Kidney (tissue), 14 donors: ENCODE data around the gene INTS14. TPM values are rescaled to one million over a fixed set of nuclear protein-coding genes. Genes with fewer than 3 reads are reported as not detected.

Experiments used
- DNase-seq, 5 donors: peaks; one replicate each; pipeline ENCODE4 v3.0.0-alpha.2; 2013 to 2020
- FAIRE-seq: peaks from 2 replicates; lab custom pipeline; 2012; peaks lifted over from hg19 to GRCh38; lab: Jason Lieb, UNC
- H3K27ac ChIP-seq, 2 donors: one replicate each; pipeline ENCODE4 v1.7.0; 2013; ENCODE audit warnings: low read depth in 2 of 2, low read length in 2 of 2, inconsistent platforms in 1 of 2
- H3K27me3 ChIP-seq: one replicate; pipeline ENCODE4 v1.7.1; 2013; ENCODE audit warnings: low read length, inconsistent platforms; ENCODE audit not compliant: control insufficient read depth, insufficient read depth
- H3K36me3 ChIP-seq, 3 donors: one replicate each; pipeline versions ENCODE4 v1.7.0 to v1.7.1; 2013; ENCODE audit warnings: low read length in 3 of 3, control low read depth in 1 of 3, inconsistent platforms in 1 of 3; ENCODE audit not compliant: insufficient read depth in 3 of 3, control insufficient read depth in 2 of 3
- H3K4me1 ChIP-seq, 3 donors: one replicate each; pipeline versions ENCODE4 v1.7.0 to v1.7.1; 2013; ENCODE audit warnings: low read length in 3 of 3, inconsistent platforms in 1 of 3, low read depth in 1 of 3; ENCODE audit not compliant: control insufficient read depth in 2 of 3, insufficient read depth in 2 of 3
- H3K4me3 ChIP-seq, 3 donors: one replicate each; pipeline versions ENCODE4 v1.7.0 to v1.8.1; 2013; ENCODE audit warnings: low read length in 3 of 3, control low read depth in 1 of 3, inconsistent platforms in 1 of 3
- H3K9ac ChIP-seq, 3 donors: one replicate each; pipeline versions ENCODE4 v1.7.0 to v1.7.1; 2013; ENCODE audit warnings: low read length in 3 of 3, control low read depth in 1 of 3, inconsistent platforms in 1 of 3
- H3K9me3 ChIP-seq, 3 donors: one replicate each; pipeline versions ENCODE4 v1.7.0 to v1.7.1; 2013; ENCODE audit warnings: low read length in 3 of 3, control low read depth in 1 of 3, inconsistent platforms in 1 of 3; ENCODE audit not compliant: control insufficient read depth in 2 of 3, insufficient read depth in 1 of 3
- CTCF ChIP-seq: IDR thresholded peaks from 3 replicates; pipeline ENCODE4 v1.5.1; 2012; ENCODE audit warnings: mild to moderate bottlenecking, moderate library complexity, borderline replicate concordance; ENCODE audit not compliant: insufficient read depth; ENCODE audit errors: extremely low read depth
- intact Hi-C: fragments of 100-400 bp; cut with DNase I; formaldehyde crosslinking; loops from one replicate; pipeline ENCODE4 v1.11.1; 2022
- polyA plus RNA-seq: library from polyadenylated mRNA; stranded (reverse); fragments of 350-450 nt; fragmentation: Illumina TruSeq; extraction: RNeasy Lipid Tissue Mini Kit (QIAGEN cat#74804); gene quantifications from one replicate; pipeline ENCODE4 v1.2.3, GENCODE V29; 2014; ENCODE audit warnings: low read depth, low replicate concordance; ENCODE audit not compliant: insufficient read depth
- total RNA-seq: library from RNA; stranded (reverse); fragmentation: NEBNext Ultra II Directional; extraction: Animal tissue kit (Norgen Biotek cat#: 25700); gene quantifications from one replicate; pipeline ENCODE4 v1.2.1, GENCODE V29; 2021
- donor health status: control.
- donor health status: control.
- donor health status: control.
- donor health status: control.
- donor health status: control.
- donor health status: DM: yes; HTN: yes; CAD: no.
- donor health status: Normal renal cell carcinoma (clear cell type).

INTS14 gene
- total and polyA plus RNA-seq, 2 donors from 2014 or later: 27.8 to 37.1 TPM

- FAIRE-seq: no peak
Observed at GRCh38 chr15:65641768-65642475, 31.0 kb upstream of the INTS14 start.

DNA sequence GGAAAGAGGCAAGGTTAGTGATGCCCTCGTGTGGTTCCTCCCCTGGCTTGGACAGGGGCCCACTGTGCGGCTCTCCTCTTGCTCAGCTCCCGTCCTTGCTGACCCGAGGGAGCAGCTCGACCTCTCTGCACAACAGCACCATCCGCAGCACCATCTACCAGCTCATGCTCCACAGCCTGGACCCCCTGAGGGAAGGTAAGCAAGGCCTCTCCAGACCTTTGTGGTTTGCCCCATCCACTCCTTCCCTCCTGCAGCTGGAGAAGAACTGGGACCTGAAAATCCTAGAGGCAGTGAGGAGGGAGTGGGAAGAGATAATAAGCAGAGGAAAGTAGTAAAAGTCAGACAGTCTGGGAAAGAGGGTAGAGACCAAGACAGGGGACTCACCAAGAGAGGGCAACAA lies 28.6 kb upstream of the INTS14 start:
- intact Hi-C loops: no loop called here
- peaks cover 0 to 4% (median 0%) of the 10 kb centered on the region in 3 donors for H3K4me1 ChIP-seq
- no peaks in the 10 kb centered on the region for H3K9me3 ChIP-seq
- H3K4me3 ChIP-seq: no peak overlapping the region
- no peak for TF ChIP-seq CTCF
- FAIRE-seq (no peak), DNase-seq (no peak)
- no peaks in the 10 kb centered on the region for H3K27me3 ChIP-seq
- H3K9ac ChIP-seq: no peak overlapping the region
- no peaks in the 10 kb centered on the region for H3K36me3 ChIP-seq
- H3K27ac ChIP-seq: no peak overlapping the region

More at GRCh38 chr15:65641768-65642475, 31.0 kb upstream of the INTS14 start:
- no peak overlapping the region for H3K9ac ChIP-seq
- no peaks in the 10 kb centered on the region for H3K9me3 ChIP-seq
- no peak for TF ChIP-seq CTCF
- H3K4me1 ChIP-seq: peaks cover 0 to 4% (median 0%) of the 10 kb centered on the region in 3 donors
- H3K27ac ChIP-seq: no peak overlapping the region
- DNase-seq: no peak
- no peaks in the 10 kb centered on the region for H3K36me3 ChIP-seq
- H3K4me3 ChIP-seq: no peak overlapping the region
- intact Hi-C loops: no loop called here
- no peaks in the 10 kb centered on the region for H3K27me3 ChIP-seq

- DNase-seq (peak in 3 of 5 donors; percentile 51 to 94 (median 85)), FAIRE-seq (peak; percentile 21)
- H3K9ac ChIP-seq: peak overlapping the region in 1 of 3 donors; percentile 8
- peak overlapping the region in 1 of 3 donors; percentile 42 for H3K4me3 ChIP-seq
- no peaks in the 10 kb centered on the region for H3K9me3 ChIP-seq
- TF ChIP-seq CTCF: peak; percentile 72
- no peaks in the 10 kb centered on the region for H3K36me3 ChIP-seq
- no peak overlapping the region for H3K27ac ChIP-seq
- H3K4me1 ChIP-seq: peaks cover 0 to 4% (median 0%) of the 10 kb centered on the region in 3 donors
- intact Hi-C loops: no loop called here
- H3K27me3 ChIP-seq: no peaks in the 10 kb centered on the region
Observed at GRCh38 chr15:65638681-65639089, 27.8 kb upstream of the INTS14 start.
